Neuronal stem cell (in vitro differentiated cells): ENCODE data around the gene ARHGEF17.

Source experiments
- DNase-seq: peaks from one replicate; pipeline ENCODE4 v3.0.0-alpha.2; 2013; ENCODE audit warnings: low spot score
- H2AFZ ChIP-seq: one replicate; pipeline ENCODE4 v1.6.1; 2013; ENCODE audit warnings: mild to moderate bottlenecking, low read length, inconsistent platforms
- H2AK5ac ChIP-seq: 2 replicates; pipeline ENCODE4 v1.6.1; 2013; ENCODE audit warnings: low read depth, mild to moderate bottlenecking, inconsistent platforms, low read length, moderate library complexity, mixed read lengths
- H2BK120ac ChIP-seq: 2 replicates; pipeline ENCODE4 v1.6.1; 2013; ENCODE audit warnings: low read depth, mild to moderate bottlenecking, inconsistent platforms, low read length, moderate library complexity, mixed read lengths
- H2BK12ac ChIP-seq: one replicate; pipeline ENCODE4 v1.6.1; 2013; ENCODE audit warnings: low read length, inconsistent platforms
- H2BK15ac ChIP-seq: 2 replicates; pipeline ENCODE4 v1.6.1; 2013; ENCODE audit warnings: mild to moderate bottlenecking, low read length, inconsistent platforms, mixed read lengths
- H2BK5ac ChIP-seq: one replicate; pipeline ENCODE4 v1.6.1; 2013; ENCODE audit warnings: inconsistent platforms, mild to moderate bottlenecking, low read length, moderate library complexity
- H3K14ac ChIP-seq: one replicate; pipeline ENCODE4 v1.6.1; 2013; ENCODE audit warnings: low read length, inconsistent platforms
- H3K18ac ChIP-seq: 2 replicates; pipeline ENCODE4 v1.6.1; 2013; ENCODE audit warnings: low read length, inconsistent platforms
- H3K23ac ChIP-seq: 2 replicates; pipeline ENCODE4 v1.6.1; 2013; ENCODE audit warnings: low read depth, mild to moderate bottlenecking, mixed read lengths, low read length, inconsistent platforms; ENCODE audit not compliant: poor library complexity
- H3K27ac ChIP-seq: replicated peaks from 3 replicates; pipeline ENCODE4 v1.5.1; 2013; ENCODE audit warnings: low read length, inconsistent platforms
- H3K27me3 ChIP-seq, 3 experiments: 2 replicates each; pipeline ENCODE4 v1.6.1; 2013; ENCODE audit warnings: low read length in 3 of 3, mild to moderate bottlenecking in 2 of 3, inconsistent platforms in 1 of 3, low read depth in 1 of 3, mixed read lengths in 1 of 3, moderate library complexity in 1 of 3; ENCODE audit not compliant: control insufficient read depth in 3 of 3, insufficient read depth in 3 of 3
- H3K36me3 ChIP-seq, 2 donors: replicated peaks in 1 of 2; 2 replicates each; pipeline ENCODE4 v1.6.1; 2013; ENCODE audit warnings: low read length in 2 of 2; ENCODE audit not compliant: control insufficient read depth in 2 of 2, insufficient read depth in 2 of 2
- H3K4ac ChIP-seq: 2 replicates; pipeline ENCODE4 v1.6.1; 2013; ENCODE audit warnings: inconsistent platforms, mild to moderate bottlenecking, low read length, moderate library complexity
- H3K4me1 ChIP-seq, 2 donors: 1 replicate in 1 of 2; 2 replicates in 1 of 2; pipeline ENCODE4 v1.6.1; 2013; ENCODE audit warnings: low read length in 2 of 2, low read depth in 1 of 2; ENCODE audit not compliant: control insufficient read depth in 2 of 2, insufficient read depth in 1 of 2
- H3K4me2 ChIP-seq: one replicate; pipeline ENCODE4 v1.6.1; 2013; ENCODE audit warnings: mild to moderate bottlenecking, low read length, inconsistent platforms; ENCODE audit not compliant: insufficient read depth, poor library complexity, severe bottlenecking
- H3K4me3 ChIP-seq, 2 donors: 2 replicates each; pipeline ENCODE4 v1.5.1; 2013; ENCODE audit warnings: low read length in 2 of 2, mild to moderate bottlenecking in 2 of 2, inconsistent platforms in 1 of 2, moderate library complexity in 1 of 2
- H3K79me1 ChIP-seq: one replicate; pipeline ENCODE4 v1.6.1; 2013; ENCODE audit warnings: low read depth, mild to moderate bottlenecking, inconsistent platforms, low read length, moderate library complexity
- H3K9ac ChIP-seq: one replicate; pipeline ENCODE4 v1.6.1; 2013; ENCODE audit warnings: mild to moderate bottlenecking, low read depth, low read length, inconsistent platforms; ENCODE audit not compliant: poor library complexity
- H3K9me3 ChIP-seq, 2 donors: replicated peaks in 1 of 2; 2 replicates each; pipeline versions ENCODE3 to v1.6.1; 2013; ENCODE audit warnings: low read length in 2 of 2, mild to moderate bottlenecking in 2 of 2, inconsistent platforms in 1 of 2, low read depth in 1 of 2, mixed read lengths in 1 of 2, moderate library complexity in 1 of 2; ENCODE audit not compliant: control insufficient read depth in 2 of 2, insufficient read depth in 1 of 2
- H4K8ac ChIP-seq: one replicate; pipeline ENCODE4 v1.6.1; 2013; ENCODE audit warnings: low read depth, mild to moderate bottlenecking, inconsistent platforms, low read length, moderate library complexity
- H4K91ac ChIP-seq: one replicate; pipeline ENCODE4 v1.6.1; 2013; ENCODE audit warnings: low read length, low read depth, mild to moderate bottlenecking, inconsistent platforms; ENCODE audit not compliant: poor library complexity
- WGBS, 2 donors: extraction: QIAGEN DNeasy Blood & Tissue Kit; methylation state at CpG; one replicate each; pipeline ENCODE4 v1.1.7; 2013; ENCODE audit warnings: missing lambda C conversion rate in 2 of 2, mixed read lengths in 1 of 2; ENCODE audit not compliant: insufficient read length in 2 of 2, insufficient replicate concordance in 1 of 2; ENCODE audit errors: extremely low coverage in 2 of 2; 5-methylcytosine and 5-hydroxymethylcytosine counted together

The ARHGEF17 gene

DNA sequence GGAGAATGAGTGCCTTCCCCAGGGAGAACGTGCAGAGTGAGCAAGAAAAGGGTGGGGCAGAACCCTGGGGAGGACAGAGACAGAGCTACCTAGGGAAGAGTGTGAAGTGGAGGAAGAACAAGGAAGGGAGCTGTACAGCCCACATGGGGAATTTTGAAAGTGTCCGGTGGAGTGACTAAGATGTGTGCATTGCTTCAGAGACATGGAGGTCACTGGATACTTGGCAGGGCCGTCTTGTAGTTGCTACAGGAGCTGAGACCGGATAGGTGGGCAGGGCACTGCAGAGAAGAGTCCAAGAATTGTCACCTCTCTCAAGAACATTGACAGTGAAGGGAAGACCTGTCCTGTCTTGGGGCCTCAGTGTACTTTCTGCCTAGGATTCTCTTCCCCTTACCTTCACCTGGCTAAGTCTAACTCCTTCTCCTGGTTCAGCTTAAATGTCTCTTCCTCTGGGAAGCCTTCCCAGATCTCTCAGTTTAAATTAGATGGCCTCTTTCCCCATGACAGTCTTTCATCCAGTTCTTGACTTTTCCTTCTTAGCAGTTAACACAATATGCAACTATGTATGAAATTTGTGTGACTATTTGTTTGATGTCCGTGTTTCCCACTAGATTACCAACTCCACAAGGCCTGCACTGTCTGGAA is 45.1 kb upstream of the ARHGEF17 start:
- H3K4me1 ChIP-seq, result peaks cover 7 to 8% of the 10 kb centered on the region in 2 donors
- peaks cover 0 to 35% (median 6%) of the 10 kb centered on the region in 3 experiments for H3K27me3 ChIP-seq
- H3K79me1 ChIP-seq, result no peaks in the 10 kb centered on the region
- H2BK12ac ChIP-seq, result no peak overlapping the region
- no peak overlapping the region for H3K27ac ChIP-seq
- H3K4ac ChIP-seq, result no peak overlapping the region
- no peak overlapping the region for H2BK15ac ChIP-seq
- H3K4me2 ChIP-seq, result no peak overlapping the region
- no peak overlapping the region for H3K23ac ChIP-seq
- no peak overlapping the region for H3K9ac ChIP-seq
- no peak overlapping the region for H2BK120ac ChIP-seq
- no peak overlapping the region for H3K18ac ChIP-seq
- no peak overlapping the region for H2AFZ ChIP-seq
- WGBS, 2 donors, result no CpG with 5 or more reads among the region's 5 CpGs
- no peak overlapping the region for H3K14ac ChIP-seq
- DNase-seq, result no peak
- H4K8ac ChIP-seq, result no peak overlapping the region
- H3K4me3 ChIP-seq, result no peak overlapping the region
- no peaks in the 10 kb centered on the region for H3K36me3 ChIP-seq
- no peak overlapping the region for H2AK5ac ChIP-seq
- H3K9me3 ChIP-seq, result no peaks in the 10 kb centered on the region
- no peak overlapping the region for H2BK5ac ChIP-seq
- no peak overlapping the region for H4K91ac ChIP-seq

DNA sequence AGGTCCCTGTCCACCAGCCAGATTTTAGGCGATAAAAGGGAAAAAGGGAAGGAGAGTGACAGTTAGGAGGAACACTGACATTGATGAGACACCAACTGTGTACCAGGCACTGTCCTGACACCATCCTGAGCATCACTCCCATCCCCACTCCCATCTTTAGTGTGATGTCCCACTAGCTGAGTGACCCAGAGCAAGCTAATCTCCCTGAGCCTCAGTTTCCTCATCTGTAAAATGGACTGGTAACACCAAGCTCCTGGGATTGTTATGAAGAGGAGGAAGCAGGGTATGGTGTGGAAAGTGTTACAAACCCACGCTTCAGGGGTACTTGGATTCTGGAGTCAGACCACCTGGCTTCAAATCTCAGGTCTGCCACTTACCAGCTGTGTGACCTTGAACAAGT is 44.4 kb upstream of the ARHGEF17 start:
- no peaks in the 10 kb centered on the region for H3K9me3 ChIP-seq
- no peaks in the 10 kb centered on the region for H3K36me3 ChIP-seq
- no peak overlapping the region for H3K4me3 ChIP-seq
- H3K14ac ChIP-seq, result no peak overlapping the region
- H2BK120ac ChIP-seq, result no peak overlapping the region
- peaks cover under 1 to 2% of the 10 kb centered on the region in 2 donors for H3K4me1 ChIP-seq
- no peak overlapping the region for H3K18ac ChIP-seq
- H4K91ac ChIP-seq, result no peak overlapping the region
- H3K23ac ChIP-seq, result no peak overlapping the region
- H3K27me3 ChIP-seq, result peaks cover 0 to 41% (median 6%) of the 10 kb centered on the region in 3 experiments
- no peak overlapping the region for H2AFZ ChIP-seq
- WGBS, 2 donors, result no CpG with 5 or more reads among the region's 2 CpGs
- no peaks in the 10 kb centered on the region for H3K79me1 ChIP-seq
- H2BK15ac ChIP-seq, result no peak overlapping the region
- H3K9ac ChIP-seq, result no peak overlapping the region
- H2AK5ac ChIP-seq, result no peak overlapping the region
- no peak for DNase-seq
- no peak overlapping the region for H3K27ac ChIP-seq
- no peak overlapping the region for H2BK12ac ChIP-seq
- H3K4ac ChIP-seq, result no peak overlapping the region
- no peak overlapping the region for H4K8ac ChIP-seq
- H3K4me2 ChIP-seq, result no peak overlapping the region
- no peak overlapping the region for H2BK5ac ChIP-seq

DNA sequence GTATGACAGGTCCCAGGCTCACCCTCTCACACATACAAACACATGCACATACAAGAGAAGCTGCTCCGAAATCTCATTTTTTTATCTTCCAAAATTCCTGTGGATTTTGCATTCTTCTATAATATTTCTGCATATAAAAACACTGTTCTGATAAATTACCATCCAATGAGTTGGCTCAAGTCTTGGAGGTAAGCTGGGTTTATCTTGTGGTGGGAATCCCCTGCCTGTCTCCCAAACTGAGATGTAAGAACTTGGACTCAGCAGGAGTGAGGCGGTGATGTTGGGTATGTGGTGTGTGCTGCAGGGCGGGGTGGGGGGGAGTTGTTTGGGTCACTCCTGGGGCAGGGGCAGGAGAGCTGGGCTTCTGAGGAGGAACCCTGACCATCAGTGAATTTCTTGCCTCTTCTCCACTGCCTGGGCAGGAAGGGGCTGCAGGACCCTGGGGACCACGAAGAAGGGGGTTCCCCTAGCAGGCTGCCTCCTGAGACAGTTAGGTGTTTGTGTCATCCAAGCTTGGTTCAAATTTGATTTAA is 42.7 kb upstream of the ARHGEF17 start:
- no peaks in the 10 kb centered on the region for H3K36me3 ChIP-seq
- H2BK12ac ChIP-seq, result no peak overlapping the region
- no peak overlapping the region for H3K4ac ChIP-seq
- H3K27ac ChIP-seq, result no peak overlapping the region
- no peak overlapping the region for H2BK15ac ChIP-seq
- H3K23ac ChIP-seq, result no peak overlapping the region
- no peak overlapping the region for H3K18ac ChIP-seq
- no CpG with 5 or more reads among the region's 4 CpGs for WGBS, 2 donors
- no peaks in the 10 kb centered on the region for H3K9me3 ChIP-seq
- H3K4me1 ChIP-seq, result peaks cover 3 to 6% of the 10 kb centered on the region in 2 donors
- H3K4me2 ChIP-seq, result no peak overlapping the region
- no peak overlapping the region for H2BK120ac ChIP-seq
- H2AFZ ChIP-seq, result no peak overlapping the region
- no peaks in the 10 kb centered on the region for H3K79me1 ChIP-seq
- H4K91ac ChIP-seq, result no peak overlapping the region
- no peak overlapping the region for H3K14ac ChIP-seq
- no peak overlapping the region for H4K8ac ChIP-seq
- H3K9ac ChIP-seq, result no peak overlapping the region
- H2AK5ac ChIP-seq, result no peak overlapping the region
- DNase-seq, result no peak
- H3K27me3 ChIP-seq, result peaks cover 0 to 42% (median 6%) of the 10 kb centered on the region in 3 experiments
- H2BK5ac ChIP-seq, result no peak overlapping the region
- H3K4me3 ChIP-seq, result no peak overlapping the region

DNA sequence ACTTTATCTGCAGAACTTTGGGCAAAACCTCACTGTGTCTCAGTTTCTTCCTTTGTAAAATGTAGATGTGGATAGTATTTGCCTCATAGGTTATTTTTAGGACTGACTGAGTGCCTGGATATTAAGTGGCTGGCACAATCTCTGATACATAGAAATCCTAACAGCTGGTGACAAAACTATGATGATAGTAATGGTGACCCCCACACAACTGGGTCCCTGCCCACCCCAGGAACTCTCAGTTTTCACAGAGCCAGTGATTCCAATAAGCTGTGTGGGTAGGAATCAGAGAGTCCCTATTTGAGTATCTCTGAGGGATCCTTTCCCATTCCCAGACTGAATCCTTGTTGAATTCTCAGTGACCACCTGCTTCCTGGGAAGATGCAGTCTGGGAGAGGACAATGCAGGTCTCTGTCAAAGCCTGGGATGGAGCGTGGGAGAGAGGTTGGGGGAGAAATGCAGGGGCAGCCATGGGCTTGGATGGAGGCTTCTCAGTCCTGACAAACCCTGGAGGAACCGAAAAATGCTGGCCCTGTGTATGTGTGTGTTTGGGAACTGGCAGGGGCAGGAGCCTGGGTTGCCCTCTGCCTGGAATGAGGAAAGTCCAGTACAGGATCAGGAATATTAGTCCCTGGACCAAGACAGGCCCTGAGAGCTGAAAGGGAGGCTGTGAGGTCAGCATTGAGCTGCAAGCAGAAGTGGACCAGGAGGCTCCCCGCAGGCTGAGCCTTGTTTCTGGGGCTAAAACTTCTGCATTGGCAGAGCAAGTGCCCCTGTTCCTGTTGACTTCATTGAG is 42.0 kb upstream of the ARHGEF17 start:
- WGBS, 2 donors, result no CpG with 5 or more reads among the region's 3 CpGs
- H2BK5ac ChIP-seq, result no peak overlapping the region

More for the DNA sequence above, 42.0 kb upstream of the ARHGEF17 start:
- Histone ChIP-seq H3K14ac (no peak overlapping the region), H3K4ac (no peak overlapping the region), H3K4me2 (no peak overlapping the region), H2BK120ac (no peak overlapping the region), H2AK5ac (no peak overlapping the region), H4K91ac (no peak overlapping the region), H3K4me3 (no peak overlapping the region), H3K36me3 (no peaks in the 10 kb centered on the region), H2AFZ (no peak overlapping the region), H3K9ac (no peak overlapping the region), H3K27me3 (peaks cover 0 to 42% (median 6%) of the 10 kb centered on the region in 3 experiments), H3K4me1 (peaks cover 3 to 6% of the 10 kb centered on the region in 2 donors), H2BK15ac (no peak overlapping the region), H4K8ac (no peak overlapping the region), H3K18ac (no peak overlapping the region), H3K23ac (no peak overlapping the region), H2BK12ac (no peak overlapping the region), H3K9me3 (no peaks in the 10 kb centered on the region), H3K79me1 (no peaks in the 10 kb centered on the region), H3K27ac (no peak overlapping the region)
- DNase-seq, result no peak
